Measurements from ENCODE around the gene MAP3K7.
A peak's percentile ranks its signal among the peaks of the same experiment; 100 is the strongest.

The MAP3K7 gene

DNA sequence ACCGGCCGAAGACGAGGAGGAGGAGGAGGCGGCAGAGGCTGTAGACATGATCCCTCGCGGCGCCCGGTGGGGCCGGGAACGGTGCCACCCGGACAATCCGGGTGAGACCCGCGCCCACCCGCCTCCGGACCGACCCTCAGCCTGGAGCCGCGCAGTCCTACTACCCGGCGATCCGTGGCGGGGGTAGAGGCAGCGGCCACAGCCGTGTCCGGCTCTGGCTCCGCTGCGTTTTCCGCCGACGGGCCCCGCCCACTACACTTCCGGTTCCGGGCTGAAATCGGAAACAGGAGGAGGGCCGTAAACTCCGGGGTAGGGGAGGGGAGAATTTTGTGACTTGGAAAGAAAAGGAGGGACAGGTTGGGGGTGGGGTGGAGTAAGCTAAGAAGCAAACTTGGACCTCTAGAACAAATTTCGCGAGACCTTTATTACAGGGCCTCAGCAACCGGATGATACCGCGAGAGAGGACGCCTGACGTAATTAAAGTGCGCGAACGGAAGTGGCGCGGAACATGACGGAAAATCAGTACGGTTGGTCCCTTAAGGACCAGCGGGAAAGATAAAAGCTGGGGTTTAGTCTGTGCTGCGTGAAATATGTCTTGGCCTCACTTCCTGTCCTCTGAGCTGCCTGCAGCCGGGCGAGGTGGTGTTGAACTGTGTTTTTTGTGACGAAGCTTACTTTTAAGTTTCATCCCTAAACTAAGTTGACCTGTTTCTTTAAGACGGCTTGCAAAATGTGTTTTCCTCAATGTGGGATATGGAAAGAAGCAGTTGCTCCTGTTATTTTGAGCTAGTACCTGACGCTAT is at the start of gene MAP3K7:
Gene MAP3K7 (minus strand): TSS at position 237 of the 803 bp plus-strand sequence. CDS start 189 bp downstream, at position 48.
- TF ChIP-seq CTCF (IDR thresholded peaks at IDR 0.05; ENCODE audit: insufficient read depth, missing control alignments): no peak
- DNase-seq (ENCODE audit: insufficient read length, low spot score) (peak; percentile 25), FAIRE-seq (peak; percentile 70)

DNA sequence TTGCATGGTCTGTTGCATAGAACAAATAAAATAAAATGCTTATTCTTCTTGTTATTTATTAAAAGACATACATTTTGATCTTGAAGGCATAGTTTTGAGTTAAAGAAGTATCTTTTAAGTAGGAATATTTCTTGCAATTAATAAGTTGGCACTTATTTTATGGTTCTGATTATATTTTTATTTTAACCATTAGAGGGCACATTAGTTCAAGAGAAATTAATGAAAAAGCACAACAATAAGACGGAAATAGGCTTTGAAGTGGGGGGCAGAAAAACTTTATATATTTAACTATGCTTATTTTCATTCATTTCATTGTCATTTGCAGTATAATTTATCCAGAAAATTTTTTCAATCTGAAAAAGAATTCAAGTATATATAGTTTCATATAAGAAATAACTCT is 44.2 kb upstream of the MAP3K7 start:
- TF ChIP-seq CTCF (IDR thresholded peaks at IDR 0.05; ENCODE audit: insufficient read depth, missing control alignments): no peak
- no peak for FAIRE-seq

GRCh38 chr6:90621581-90621980 is 34.7 kb upstream of the MAP3K7 start:
- no peak for TF ChIP-seq CTCF (IDR thresholded peaks at IDR 0.05; ENCODE audit: insufficient read depth, missing control alignments)
- FAIRE-seq: no peak

More for the DNA sequence above, 44.2 kb upstream of the MAP3K7 start:
- no peak for DNase-seq (ENCODE audit: insufficient read length, low spot score)

DNA sequence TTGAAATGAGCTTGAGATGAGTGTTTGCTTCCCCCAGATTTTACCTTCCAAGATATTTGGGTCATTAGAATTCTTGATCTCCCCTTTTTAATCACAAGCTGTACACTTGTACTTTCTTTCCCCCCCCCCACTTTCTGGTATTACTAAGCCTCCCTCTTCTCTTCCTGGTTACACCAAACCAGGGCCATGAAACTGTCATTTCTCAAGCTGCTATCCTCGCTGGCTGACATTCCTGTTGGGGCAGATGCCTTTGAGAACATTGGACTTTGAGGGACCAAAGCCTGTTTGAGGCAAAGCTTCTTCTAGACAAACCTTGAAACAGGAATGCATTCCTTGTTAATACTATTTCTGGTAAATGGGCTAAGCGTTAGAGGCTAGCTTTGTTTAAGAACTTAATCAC is 32.3 kb upstream of the MAP3K7 start:
- no peak for TF ChIP-seq CTCF (IDR thresholded peaks at IDR 0.05; ENCODE audit: insufficient read depth, missing control alignments)
- no peak for FAIRE-seq
- no peak for DNase-seq (ENCODE audit: insufficient read length, low spot score)

More at GRCh38 chr6:90621581-90621980, 34.7 kb upstream of the MAP3K7 start:
- no peak for DNase-seq (ENCODE audit: insufficient read length, low spot score)

GRCh38 chr6:90612313-90612680 is 25.4 kb upstream of the MAP3K7 start:
- DNase-seq (ENCODE audit: insufficient read length, low spot score): no peak
- peak; percentile 25 for FAIRE-seq
- TF ChIP-seq CTCF (IDR thresholded peaks at IDR 0.05; ENCODE audit: insufficient read depth, missing control alignments): no peak

DNA sequence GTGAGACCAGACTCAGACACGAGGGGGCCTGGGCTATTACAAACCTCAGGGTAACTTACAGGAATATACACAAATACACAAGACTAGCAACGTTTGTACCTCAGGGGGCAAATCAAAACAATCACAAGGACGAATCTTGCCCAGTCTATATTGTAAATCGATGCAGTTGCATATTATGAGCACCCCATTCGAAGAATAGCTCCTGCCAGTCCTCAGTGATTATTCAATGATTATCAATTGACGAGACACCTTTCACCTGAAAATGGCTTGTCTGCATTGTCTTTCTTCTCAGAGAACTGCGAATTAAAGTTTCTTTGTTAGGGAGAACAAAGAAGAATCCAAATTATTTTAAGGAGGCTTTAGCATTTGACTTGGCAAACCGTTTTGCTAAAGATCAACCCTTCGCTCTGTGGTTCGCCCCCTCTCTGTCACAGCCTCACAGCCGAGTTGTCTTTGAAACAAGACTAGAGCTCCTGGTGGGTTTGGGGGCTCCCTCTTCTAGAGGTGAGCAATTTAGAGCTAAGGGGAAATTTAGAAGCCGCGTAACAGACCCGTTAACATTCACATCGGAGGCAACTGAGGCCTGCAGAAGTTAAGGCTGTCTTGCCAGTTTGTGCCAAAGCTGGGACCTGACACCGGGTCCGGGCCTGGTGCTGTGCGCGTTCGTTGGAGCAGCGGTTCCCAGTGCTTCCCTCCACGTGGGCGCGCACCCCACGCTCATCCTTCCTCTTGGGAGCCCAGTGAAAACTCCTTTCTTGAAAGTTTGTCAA is 24.9 kb upstream of the MAP3K7 start:
- no peak for FAIRE-seq
- DNase-seq (ENCODE audit: insufficient read length, low spot score): peak; percentile 26
- TF ChIP-seq CTCF (IDR thresholded peaks at IDR 0.05; ENCODE audit: insufficient read depth, missing control alignments): no peak
